Stimulated activated CD4-positive, alpha-beta T cell treated with anti-CD3 and anti-CD28 coated beads, Interleukin-15, amount 100 ng/mL, for 48 hours (primary cell): Measurements from ENCODE around the gene VAMP4.

Experiments
- DNase-seq, 2 donors: peaks; one replicate each; pipeline ENCODE4 v3.0.0-alpha.2; 2020; ENCODE audit warnings: low read depth in 2 of 2

Gene VAMP4, protein sequence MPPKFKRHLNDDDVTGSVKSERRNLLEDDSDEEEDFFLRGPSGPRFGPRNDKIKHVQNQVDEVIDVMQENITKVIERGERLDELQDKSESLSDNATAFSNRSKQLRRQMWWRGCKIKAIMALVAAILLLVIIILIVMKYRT

DNA sequence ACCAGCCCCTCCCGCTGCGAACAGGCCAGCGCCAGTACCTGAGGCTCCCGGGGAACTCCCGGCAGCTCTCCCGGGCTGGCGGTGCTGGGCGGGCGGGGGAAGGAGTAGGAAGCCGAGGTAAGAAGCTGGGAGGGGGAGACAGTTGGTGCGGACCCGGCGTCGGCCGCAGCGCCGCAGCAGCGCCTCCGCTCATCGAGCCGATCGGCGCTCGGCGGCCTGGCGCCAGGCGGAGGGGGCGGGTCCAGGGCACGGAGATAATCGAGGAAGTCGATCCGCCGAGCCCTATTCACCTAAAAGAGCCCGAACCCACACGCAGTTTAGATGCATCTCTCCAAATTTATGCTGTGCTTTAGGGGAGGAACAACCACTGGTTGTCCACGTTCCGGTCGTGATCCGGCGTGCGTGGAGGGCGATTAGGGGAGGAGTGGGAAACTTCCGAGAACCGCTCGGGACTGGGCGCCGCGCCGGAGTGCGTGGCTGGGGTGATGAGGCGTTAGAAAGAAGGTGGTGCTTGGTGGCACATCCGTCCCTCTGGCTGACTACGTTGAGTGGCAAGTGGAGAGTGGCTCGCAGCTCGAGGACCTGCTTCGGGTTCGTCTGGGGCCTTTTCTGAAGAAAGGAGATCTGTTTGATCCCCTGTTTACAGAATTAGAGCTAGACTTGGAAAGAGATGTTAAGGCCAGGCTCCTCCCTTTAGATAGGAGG, at the start of gene VAMP4:
Gene VAMP4, minus strand, starts transcription at position 194 of the 705 bp plus-strand sequence. CDS start 3,651 bp downstream, outside the sequence.
- DNase-seq, result peak; percentile 73 to 86

DNA sequence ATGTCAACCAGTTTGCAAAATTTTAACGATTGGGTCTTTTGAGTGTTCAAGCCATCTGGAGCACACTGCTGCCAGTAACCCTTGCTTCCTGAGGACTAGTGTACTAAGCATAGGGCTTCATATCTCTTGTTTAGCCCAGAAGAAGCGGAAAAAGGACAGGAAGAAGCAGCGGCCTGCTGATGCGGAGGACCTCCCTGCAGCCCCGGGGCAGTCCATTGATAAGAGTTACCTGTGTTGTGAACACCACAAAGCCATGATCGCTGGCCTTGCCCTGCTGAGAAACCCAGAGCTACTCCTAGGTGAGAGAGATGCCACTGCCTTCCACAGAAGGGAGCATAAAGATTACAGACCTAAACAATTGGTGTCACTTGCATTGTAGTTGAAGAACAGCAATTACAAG, 48.5 kb upstream of the VAMP4 start:
- DNase-seq, result no peak

DNA sequence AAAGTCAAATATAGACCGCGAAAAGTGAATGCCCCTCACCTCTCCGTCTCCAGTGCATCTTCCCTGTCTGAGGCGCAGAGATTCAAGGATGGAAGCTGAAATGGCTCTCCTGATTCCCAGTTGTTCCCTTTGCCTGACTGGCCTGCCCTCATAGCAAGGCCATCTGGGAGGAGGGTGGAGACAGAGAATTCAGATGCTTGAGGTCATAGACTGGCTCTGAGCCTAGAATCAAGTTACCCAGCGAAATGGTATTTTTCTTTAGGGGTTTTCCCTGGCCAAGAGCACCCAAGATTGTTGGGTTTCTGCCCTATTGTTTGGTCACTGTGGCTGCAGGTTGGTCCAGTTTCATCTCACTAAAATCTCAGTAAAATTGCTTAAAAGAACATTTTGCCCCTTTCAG, 46.8 kb upstream of the VAMP4 start:
- no peak for DNase-seq

DNA sequence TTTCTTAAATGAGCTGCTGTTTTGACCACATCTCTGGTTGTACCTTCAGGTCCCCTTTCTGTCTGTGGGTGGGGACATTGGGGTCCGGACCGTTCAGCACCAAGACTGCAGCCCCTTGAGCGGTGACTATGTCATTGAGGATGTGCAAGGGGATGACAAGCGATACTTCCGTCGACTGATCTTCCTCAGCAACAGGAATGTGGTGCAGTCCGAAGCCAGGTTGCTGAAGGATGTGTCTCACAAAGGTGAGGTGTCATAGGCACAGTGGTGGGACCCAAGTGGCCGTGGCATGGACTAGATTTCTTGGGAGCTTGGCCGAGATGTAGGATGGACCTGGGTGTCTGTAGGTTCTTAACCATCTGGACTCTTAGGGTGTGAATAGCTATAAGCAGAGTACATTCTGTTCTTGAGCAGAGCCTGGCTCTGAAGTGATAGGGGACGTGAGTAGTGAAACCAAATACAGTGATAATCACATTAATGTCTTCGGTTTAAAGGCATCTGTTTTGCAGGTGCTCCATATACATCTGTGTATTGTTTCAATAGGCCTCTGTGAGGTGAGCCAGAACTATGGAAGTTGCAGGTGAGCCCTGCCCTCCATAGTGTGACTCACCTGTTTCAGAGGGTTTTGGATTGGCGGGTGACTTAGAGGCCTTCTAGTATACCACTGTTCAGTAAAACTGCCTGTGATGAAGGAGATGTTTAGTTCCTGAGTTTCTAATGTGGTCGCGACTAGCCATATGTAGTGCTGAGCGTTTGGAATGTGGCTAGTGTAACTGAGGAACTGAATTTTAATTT, 46.0 kb upstream of the VAMP4 start:
- no peak for DNase-seq

DNA sequence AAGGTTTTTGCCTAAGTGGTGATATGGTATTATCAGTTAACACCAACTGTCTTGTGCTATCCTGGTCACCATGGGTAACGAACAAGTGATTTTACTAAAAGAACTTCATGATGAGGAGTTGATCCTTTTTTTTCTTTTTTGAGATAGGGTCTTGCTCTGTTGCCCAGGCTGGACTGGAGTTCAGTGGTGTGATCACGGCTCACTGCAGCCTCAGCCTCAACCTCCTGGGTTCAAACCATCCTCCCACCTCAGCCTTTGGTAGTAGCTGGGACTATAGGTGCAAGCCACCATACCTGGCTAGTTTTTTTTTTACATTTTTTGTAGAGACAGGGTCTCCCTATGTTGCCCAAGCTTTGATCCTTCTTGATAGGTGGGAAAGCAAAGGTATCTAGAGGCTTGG, 44.7 kb upstream of the VAMP4 start:
- DNase-seq, result no peak

DNA sequence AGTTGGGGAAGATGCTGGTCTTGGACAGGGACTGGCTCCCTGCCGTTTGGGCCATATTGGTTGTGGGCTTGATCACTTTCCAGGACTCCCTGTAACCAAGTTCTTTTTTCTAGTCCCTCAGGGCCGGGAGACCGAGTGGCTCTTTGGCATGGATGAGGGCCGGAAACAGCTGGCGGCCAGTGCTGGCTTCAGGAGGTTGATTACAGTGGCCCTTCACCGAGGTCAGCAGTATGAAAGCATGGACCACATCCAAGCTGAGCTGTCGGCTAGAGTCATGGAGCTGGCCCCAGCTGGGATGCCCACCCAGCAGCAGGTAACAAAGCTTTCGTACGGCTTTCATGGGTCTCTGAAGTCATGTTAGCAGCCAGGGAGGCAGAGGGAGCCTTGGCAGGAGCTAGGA, 43.9 kb upstream of the VAMP4 start:
- DNase-seq, result no peak

DNA sequence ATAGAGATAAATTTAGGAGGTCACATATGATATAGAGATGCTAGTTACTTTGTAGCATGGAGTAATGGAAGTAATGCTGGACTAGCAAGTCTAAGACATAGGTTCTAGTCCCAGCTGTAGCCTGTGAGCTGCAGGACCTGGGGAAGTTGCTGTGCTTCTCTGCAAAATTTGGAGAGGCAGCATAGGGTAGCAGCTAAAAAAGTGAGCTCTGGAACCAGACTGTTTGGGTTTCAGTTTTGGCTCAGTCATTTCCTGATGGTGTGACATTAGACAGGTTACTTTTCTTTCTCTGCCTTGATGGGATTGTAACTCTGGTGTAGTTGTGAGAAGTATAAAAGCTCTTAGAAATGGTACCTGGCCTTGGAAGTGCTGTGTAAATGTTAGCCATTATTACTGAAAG, 42.9 kb upstream of the VAMP4 start:
- DNase-seq, result no peak

DNA sequence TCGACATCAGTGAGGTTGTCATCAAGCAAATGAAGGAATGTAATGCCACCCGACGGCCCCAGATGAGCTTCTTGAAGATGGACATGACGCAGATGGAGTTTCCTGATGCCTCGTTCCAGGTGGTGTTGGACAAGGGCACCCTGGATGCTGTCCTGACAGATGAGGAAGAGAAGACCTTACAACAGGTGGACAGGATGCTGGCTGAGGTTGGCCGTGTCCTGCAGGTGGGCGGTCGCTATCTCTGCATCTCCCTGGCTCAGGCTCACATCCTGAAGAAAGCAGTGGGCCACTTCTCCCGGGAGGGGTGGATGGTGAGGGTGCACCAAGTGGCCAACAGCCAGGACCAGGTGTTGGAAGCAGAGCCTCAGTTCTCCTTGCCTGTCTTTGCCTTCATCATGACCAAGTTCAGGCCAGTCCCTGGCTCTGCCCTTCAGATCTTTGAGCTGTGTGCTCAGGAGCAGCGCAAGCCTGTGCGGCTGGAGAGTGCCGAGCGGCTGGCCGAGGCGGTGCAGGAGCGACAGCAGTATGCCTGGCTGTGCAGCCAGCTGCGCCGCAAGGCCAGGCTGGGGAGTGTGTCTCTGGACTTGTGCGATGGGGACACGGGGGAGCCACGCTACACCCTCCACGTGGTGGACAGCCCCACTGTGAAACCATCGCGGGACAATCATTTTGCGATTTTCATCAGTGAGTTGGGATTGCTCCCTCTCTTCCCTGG, 42.1 kb upstream of the VAMP4 start:
- DNase-seq, result no peak

DNA sequence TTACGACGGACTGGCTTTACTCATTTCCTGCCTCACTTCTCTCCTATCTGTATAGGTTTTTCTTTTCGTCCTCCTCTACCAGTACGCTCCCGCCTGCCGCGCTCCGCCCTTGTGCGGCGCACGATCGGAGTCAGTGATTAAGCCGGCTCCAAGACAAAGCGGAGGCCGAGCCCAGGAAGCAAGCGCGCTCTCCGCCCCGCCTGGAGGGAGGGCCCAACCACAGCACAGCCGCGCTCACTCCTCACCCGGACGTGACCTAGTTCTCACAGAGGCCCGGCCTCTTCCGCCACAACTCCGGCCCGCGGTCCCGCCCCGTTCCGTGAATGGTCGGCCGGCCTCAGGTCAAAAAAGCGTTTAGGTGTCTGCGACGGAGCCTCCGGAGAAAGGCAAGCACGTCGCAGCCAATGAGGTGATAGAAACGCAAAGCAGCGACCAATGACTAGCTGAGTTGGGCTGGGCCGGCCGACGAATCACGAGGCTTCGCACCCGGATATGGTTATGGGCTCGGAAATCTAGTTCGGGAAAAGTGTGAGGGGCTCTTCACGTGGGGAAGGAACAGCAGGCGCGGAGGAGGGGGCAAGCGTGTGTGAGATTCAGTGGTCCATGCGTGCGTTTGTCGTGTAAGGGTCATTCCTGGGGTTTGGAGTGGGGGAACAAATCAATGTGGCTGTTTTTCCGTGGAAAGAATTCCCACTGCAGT, 39.5 kb upstream of the VAMP4 start, which contains the start of gene METTL13:
Gene METTL13, plus strand, starts transcription at position 485 of the 700 bp plus-strand sequence. CDS start 308 bp downstream, outside the sequence.
- DNase-seq, result peak; percentile 97

DNA sequence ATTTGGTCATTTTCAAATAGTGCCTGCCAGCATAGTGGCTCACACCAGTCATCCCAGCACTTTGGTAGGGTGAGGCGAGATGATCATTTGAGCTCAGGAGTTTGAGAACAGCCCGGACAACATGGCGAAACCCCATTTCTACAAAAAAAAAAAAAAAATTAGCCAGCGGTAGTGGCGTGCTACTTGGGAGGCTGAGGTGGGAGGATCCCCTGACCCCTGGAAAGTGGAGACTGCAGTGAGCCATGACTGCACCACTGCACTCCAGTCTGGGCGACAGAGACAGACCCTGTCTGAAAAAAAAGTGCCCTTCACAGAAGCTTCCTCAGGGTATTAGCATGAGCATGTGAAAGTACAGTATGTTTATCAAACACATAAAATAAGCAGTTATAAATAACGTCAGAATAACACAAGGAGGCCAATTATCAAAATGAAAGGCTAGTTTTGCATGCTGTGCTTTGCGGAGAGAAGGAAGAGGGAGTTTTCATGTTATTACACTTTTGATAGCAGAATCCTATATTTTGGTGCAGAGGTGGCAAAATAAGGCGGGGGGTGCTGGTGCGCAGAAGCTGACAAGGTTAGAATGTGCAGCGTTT, 38.8 kb upstream of the VAMP4 start:
- DNase-seq, result no peak

DNA sequence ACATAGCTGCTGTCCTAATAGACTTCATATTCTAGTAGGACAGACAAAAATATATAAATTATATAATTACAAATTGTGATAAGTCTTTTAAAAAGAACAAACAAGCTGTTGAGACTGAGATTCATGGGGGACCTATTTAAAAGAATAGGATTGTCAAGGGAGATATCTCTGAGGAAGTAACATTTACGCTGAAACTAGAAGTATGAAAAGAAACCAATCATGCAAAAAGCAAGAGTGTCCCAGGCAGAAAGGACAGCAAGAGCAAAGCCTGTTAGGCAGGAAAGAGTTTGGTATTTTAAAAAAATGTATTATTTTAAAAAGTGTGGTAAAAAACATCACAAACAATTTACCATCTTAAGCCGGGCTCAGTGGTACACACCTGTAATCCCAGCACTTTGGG, 30.4 kb upstream of the VAMP4 start:
- DNase-seq, result no peak

DNA sequence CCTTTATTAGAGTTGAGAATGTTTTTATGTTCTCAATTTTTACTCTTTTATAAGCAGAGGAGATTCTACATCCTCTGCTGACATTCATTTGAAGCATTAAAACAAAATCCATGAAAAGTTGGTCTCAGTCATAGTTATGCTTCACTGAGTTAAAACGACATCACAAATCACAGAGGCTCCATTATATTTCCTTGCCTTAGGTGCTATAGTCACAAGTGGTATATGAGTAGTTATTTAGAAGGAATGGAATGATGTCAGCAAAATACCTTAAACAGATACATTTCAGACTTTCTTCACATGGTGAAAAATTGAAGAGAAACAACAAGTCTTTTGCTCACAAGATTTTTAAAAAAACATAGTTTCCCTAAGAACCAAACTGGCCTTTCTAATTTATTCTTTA, 27.9 kb upstream of the VAMP4 start:
- no peak for DNase-seq

DNA sequence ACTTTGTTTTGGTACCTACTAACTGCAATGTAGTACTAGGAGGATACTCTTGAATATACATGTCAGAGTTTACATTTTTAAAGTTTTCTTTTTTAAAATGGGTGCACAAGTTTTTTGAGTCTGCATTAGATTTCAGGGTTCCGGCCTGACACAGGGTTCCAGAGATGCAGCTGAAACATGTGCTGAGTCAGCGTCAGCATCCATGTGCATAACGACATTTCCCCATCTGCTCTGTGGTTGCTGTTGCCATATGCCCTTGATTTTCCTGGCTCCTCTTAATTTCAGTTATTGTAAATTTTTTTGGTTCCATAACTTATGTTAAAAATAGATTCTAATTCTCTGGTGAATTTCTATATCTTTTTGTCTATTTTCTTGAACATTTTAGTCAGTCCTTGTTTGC, 27.3 kb upstream of the VAMP4 start:
- DNase-seq, result no peak

DNA sequence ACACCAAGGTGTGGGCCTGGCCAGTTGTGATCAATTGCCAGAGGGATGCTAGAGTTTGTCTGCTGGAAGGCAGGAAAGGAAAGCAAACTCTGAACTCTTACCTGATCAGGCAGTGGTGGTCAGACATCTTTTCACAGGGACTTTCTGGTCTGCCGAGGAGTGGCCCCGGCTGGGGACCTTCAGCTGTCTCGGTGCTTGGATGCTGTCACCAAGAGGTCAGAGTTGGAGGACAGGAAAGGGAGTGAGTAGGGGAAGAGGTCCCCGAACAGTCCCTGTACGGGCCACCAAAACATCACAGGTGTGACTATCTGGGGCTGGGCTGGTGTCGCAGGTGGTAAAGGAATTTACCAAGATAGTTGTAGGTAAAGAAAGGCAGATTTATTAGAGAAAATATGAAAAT, 21.9 kb upstream of the VAMP4 start:
- no peak for DNase-seq

DNA sequence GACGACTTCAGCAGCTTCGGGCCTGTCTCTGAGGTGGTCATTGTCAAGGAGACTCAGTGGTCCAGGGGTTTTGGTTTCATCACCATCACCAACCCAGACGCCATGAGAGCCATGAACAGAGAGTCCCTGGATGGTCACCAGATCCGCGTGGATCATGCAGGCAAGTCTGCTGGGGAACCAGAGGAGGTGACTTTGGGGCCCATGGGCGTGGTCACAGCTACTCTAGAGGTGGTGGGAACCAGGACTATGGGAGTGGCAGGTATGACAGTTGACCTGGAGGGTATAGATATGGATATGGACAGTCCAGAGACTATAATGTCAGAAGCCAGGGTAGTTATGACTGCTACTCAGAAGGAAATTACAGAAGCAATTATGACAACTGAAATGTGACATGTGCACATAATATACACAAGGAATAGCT, 20.3 kb upstream of the VAMP4 start:
- DNase-seq, result no peak

DNA sequence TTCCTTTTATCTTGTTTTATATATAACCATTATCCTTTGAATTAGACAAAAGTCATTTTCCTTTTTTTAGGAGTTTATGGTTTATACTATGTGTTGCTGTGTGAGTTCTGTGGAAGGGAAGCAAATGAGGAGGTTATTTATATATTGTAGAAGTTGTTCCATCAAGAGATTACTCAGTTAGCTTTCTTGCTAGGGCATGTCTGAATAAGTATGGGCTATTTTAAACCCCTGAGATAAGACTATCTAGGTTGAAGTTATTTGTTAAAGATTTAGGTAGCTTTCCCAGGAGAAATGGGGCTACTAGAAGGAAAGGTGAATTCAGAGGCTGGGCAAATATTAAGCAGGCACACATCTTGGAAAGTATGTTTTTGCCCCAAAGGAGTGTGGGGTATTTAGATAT, 16.1 kb upstream of the VAMP4 start:
- DNase-seq, result no peak

DNA sequence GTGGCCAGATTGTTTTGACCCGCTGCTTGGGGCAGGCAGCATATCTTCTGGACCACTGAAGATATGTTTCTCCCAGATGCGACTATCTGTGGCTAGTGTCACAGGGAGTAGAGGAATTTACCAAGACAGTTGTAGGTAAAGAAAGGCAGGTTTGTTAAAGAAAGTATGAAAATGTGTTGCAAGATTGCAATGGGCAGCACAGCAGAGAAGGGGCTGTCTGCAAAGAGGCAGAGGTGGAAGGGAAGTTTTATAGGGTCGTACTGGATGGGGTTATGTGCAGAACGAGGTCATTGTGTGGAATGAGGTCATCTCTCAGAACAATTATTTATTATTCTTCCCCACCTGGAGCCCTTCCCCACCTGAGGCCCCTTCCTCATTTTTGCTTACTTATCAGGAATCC, 15.0 kb upstream of the VAMP4 start:
- no peak for DNase-seq

DNA sequence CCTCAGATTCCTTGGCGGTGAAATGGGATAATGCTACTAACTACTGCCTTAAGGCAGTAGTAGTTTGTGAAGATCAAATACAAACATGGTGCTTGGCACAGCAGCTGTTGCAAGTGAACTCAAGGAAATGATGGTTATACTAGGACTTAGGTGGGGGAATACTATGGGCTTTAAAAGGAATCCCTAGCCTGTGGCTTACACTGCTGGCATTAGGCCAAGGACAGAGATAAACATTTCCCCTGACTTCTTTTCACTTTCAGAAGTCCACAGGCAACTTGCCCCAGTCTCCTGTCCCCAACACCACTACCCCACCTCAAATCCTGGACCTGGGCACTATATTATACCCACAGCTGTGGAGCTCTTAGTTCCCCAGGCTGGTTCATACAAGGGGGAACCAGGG, 13.1 kb upstream of the VAMP4 start:
- no peak for DNase-seq

DNA sequence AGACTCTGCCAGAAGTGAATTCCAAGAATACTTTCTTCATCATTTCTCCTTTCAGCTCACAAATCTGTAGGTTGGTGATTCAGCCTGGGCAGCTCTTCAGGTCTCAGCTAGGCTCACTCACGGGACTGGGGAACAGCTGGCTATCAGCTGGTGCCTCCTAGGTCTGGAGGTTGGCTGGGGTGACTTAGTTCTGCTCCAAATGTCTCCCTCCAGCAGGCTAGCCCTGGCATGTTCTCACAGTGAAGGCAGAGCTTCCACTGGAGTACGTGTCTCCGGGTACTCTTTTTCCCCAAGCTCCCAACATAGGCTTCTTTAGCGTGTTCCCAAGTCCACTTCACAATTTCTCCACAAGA, 12.5 kb upstream of the VAMP4 start:
- no peak for DNase-seq

DNA sequence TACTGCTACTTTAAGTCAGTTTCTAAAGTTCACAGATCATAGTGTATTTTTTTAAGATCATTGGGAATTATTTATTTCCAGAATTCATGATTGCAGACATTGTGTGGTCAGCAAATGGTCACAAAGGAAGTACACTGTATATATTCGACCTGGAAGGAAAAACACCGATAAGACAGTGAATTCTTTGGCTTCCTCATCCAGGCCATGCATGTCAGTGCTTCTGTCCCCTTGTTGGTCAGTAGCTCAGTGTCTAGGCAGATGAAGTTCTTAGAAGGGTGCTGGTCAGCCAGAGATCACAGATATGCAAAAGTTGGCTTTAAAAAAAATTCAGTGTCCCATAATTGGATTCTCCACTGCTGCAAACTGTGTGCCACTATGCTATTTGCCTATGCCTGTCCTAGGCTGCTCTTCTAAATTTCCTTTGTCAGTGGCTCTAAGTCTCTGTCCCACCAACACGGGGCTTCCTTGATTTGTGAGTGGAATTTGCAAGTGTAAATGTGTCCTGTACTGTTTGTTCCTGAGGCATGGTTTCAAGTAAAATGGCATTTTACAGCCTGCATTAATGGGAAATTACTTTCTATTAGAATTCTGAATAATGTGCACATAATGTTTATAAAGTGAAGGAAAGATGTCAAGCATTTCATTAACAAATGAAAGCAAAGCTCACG, 12.0 kb upstream of the VAMP4 start:
- no peak for DNase-seq

DNA sequence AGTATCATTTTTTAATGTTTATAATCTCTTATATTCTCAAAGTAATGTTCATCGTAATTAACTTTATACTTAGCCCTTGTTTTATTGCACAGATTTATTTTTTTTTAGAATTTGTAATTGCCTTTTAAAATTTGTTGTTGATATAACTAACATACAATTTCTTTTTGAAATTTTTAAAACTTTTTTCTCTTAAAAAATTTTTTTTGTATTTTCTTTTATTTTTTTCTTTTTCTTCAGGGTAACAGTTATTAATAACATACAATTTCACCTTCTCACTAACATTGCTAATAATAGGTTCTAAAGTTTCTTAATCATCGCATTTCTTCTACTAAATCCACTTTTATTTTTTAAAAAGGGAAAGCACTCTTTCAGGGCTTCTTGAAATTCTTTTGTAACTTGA, 11.3 kb upstream of the VAMP4 start:
- no peak for DNase-seq
